H1 (cell line): Measurements from ENCODE around the gene PPP2R3C. TPM values are rescaled to one million over a fixed set of nuclear protein-coding genes. Genes with fewer than 3 reads are reported as not detected.
"Not testable (repeated sequence)": the region's sequence is repeated elsewhere in the genome, so short reads cannot be mapped to it uniquely, and the experiment has no call there.

Experiments used
- CTCF ChIA-PET: fragments of 300-600 bp; sonication (Branson Sonifier 250); formaldehyde crosslinking; loops from one replicate; lab custom pipeline; 2021; ENCODE audit not compliant: partially characterized antibody; lab: Charles Lee
- POLR2A ChIA-PET: fragments of 300-600 bp; sonication (Branson Sonifier 250); formaldehyde crosslinking; loops from one replicate; lab custom pipeline; 2021; ENCODE audit warnings: inconsistent platforms; ENCODE audit not compliant: partially characterized antibody; lab: Charles Lee
- DNase-seq, 2 experiments: peaks; one replicate each; pipeline versions ENCODE4 v3.0.0 to v3.0.0-alpha.2; 2010 to 2022; ENCODE audit warnings: low spot score in 2 of 2, low read depth in 1 of 2, mixed read lengths in 1 of 2
- FAIRE-seq: peaks from 2 replicates; lab custom pipeline; 2011; peaks lifted over from hg19 to GRCh38; lab: Jason Lieb, UNC
- H2AFZ ChIP-seq: 2 replicates; pipeline ENCODE4 v1.8.1; 2012; ENCODE audit warnings: low read length, inconsistent platforms
- H2AK5ac ChIP-seq: 2 replicates; pipeline ENCODE4 v1.6.1; 2013; ENCODE audit warnings: low read depth, low read length
- H2BK120ac ChIP-seq: replicated peaks from 2 replicates; pipeline ENCODE3; 2013; ENCODE audit warnings: low read depth, low read length, inconsistent platforms
- H2BK12ac ChIP-seq: 2 replicates; pipeline ENCODE4 v1.6.1; 2013; ENCODE audit warnings: low read depth, low read length
- H2BK15ac ChIP-seq: 2 replicates; pipeline ENCODE4 v1.6.1; 2013; ENCODE audit warnings: low read length
- H2BK20ac ChIP-seq: 2 replicates; pipeline ENCODE4 v1.6.1; 2013; ENCODE audit warnings: low read length
- H2BK5ac ChIP-seq: 2 replicates; pipeline ENCODE4 v1.6.1; 2013; ENCODE audit warnings: low read depth, low read length
- H3K14ac ChIP-seq: 2 replicates; pipeline ENCODE4 v1.6.1; 2013; ENCODE audit warnings: inconsistent platforms; ENCODE audit not compliant: insufficient read length
- H3K18ac ChIP-seq: 2 replicates; pipeline ENCODE4 v1.6.1; 2013; ENCODE audit warnings: low read length; ENCODE audit errors: extremely low read depth
- H3K23ac ChIP-seq: 2 replicates; pipeline ENCODE4 v1.6.1; 2013; ENCODE audit warnings: inconsistent platforms; ENCODE audit not compliant: insufficient read length
- H3K23me2 ChIP-seq: 2 replicates; pipeline ENCODE4 v1.6.1; 2013; ENCODE audit warnings: low read depth, low read length
- H3K27ac ChIP-seq: 2 replicates; pipeline ENCODE4 v1.6.1; 2011; ENCODE audit warnings: low read depth, low read length, inconsistent platforms
- H3K27me3 ChIP-seq, 4 experiments: replicated peaks in 1 of 4; 1 replicate in 1 of 4; 2 replicates in 3 of 4; pipeline versions ENCODE4 v1.6.1 to v1.8.1; 2011 to 2013; ENCODE audit warnings: low read length in 3 of 4, mild to moderate bottlenecking in 3 of 4, inconsistent platforms in 2 of 4, mixed read lengths in 2 of 4, moderate library complexity in 1 of 4; ENCODE audit not compliant: control insufficient read depth in 3 of 4, insufficient read depth in 3 of 4; ENCODE audit errors: extremely low read depth in 1 of 4
- H3K36me3 ChIP-seq, 4 experiments: 2 replicates each; pipeline versions ENCODE4 v1.6.1 to v1.8.1; 2011 to 2013; ENCODE audit warnings: mild to moderate bottlenecking in 4 of 4, low read length in 3 of 4, moderate library complexity in 2 of 4, control low read depth in 1 of 4, inconsistent platforms in 1 of 4; ENCODE audit not compliant: insufficient read depth in 4 of 4, control insufficient read depth in 2 of 4
- H3K4ac ChIP-seq: replicated peaks from 2 replicates; pipeline ENCODE3; 2013; ENCODE audit warnings: low read length, low read depth, mixed read lengths, inconsistent platforms; ENCODE audit not compliant: insufficient read length
- H3K4me1 ChIP-seq, 4 experiments: replicated peaks in 1 of 4; 1 replicate in 1 of 4; 2 replicates in 3 of 4; pipeline versions ENCODE4 v1.6.1 to v1.8.1; 2011 to 2013; ENCODE audit warnings: low read length in 3 of 4, inconsistent platforms in 2 of 4, mixed read lengths in 1 of 4; ENCODE audit not compliant: insufficient read depth in 4 of 4, control insufficient read depth in 3 of 4
- H3K4me2 ChIP-seq, 2 experiments: 2 replicates each; pipeline versions ENCODE4 v1.6.1 to v1.8.1; 2011 to 2013; ENCODE audit warnings: low read depth in 2 of 2, low read length in 2 of 2, control low read depth in 1 of 2, inconsistent platforms in 1 of 2, mild to moderate bottlenecking in 1 of 2; ENCODE audit not compliant: insufficient read depth in 1 of 2
- H3K4me3 ChIP-seq, 4 experiments: fragments of 200-600, 300-600 bp in 1 of 4; sonication (generic), shearing (Covaris generic), sonication (Bioruptor Twin) in 1 of 4; 2 replicates each; pipeline versions ENCODE4 v1.5.1 to v1.8.1; 2011 to 2016; ENCODE audit warnings: low read length in 4 of 4, low read depth in 3 of 4, control low read depth in 2 of 4, inconsistent platforms in 2 of 4, mild to moderate bottlenecking in 2 of 4, mixed read lengths in 1 of 4, moderate library complexity in 1 of 4; ENCODE audit not compliant: insufficient read depth in 2 of 4; ENCODE audit errors: extremely low read depth in 1 of 4
- H3K56ac ChIP-seq: replicated peaks from 2 replicates; pipeline ENCODE3; 2013; ENCODE audit warnings: low read depth, mild to moderate bottlenecking, mixed read lengths, low read length, inconsistent platforms; ENCODE audit not compliant: insufficient read length
- H3K79me1 ChIP-seq: 2 replicates; pipeline ENCODE4 v1.6.1; 2013; ENCODE audit warnings: low read depth, low read length, control low read depth
- H3K79me2 ChIP-seq, 2 experiments: 2 replicates each; pipeline versions ENCODE4 v1.6.1 to v1.8.1; 2012 to 2013; ENCODE audit warnings: low read length in 2 of 2, mild to moderate bottlenecking in 2 of 2, inconsistent platforms in 1 of 2; ENCODE audit not compliant: insufficient read depth in 2 of 2, control insufficient read depth in 1 of 2
- H3K9ac ChIP-seq, 4 experiments: replicated peaks in 1 of 4; 1 replicate in 1 of 4; 2 replicates in 3 of 4; pipeline versions ENCODE4 v1.6.1 to v1.8.1; 2011 to 2013; ENCODE audit warnings: low read depth in 3 of 4, low read length in 3 of 4, control low read depth in 2 of 4, mild to moderate bottlenecking in 2 of 4, moderate library complexity in 2 of 4, inconsistent platforms in 1 of 4; ENCODE audit errors: extremely low read depth in 1 of 4
- H3K9me3 ChIP-seq, 2 experiments: 2 replicates each; pipeline versions ENCODE4 v1.6.1 to v1.8.1; 2012 to 2013; ENCODE audit warnings: mild to moderate bottlenecking in 2 of 2, moderate library complexity in 2 of 2, control low read depth in 1 of 2, inconsistent platforms in 1 of 2, low read depth in 1 of 2, low read length in 1 of 2, mixed read lengths in 1 of 2; ENCODE audit not compliant: insufficient read depth in 2 of 2
- H4K20me1 ChIP-seq, 2 experiments: replicated peaks in 1 of 2; 2 replicates each; pipeline versions ENCODE3 to v1.8.1; 2011 to 2013; ENCODE audit warnings: inconsistent platforms in 2 of 2, low read length in 2 of 2, mild to moderate bottlenecking in 1 of 2; ENCODE audit not compliant: insufficient read depth in 2 of 2, control insufficient read depth in 1 of 2
- H4K5ac ChIP-seq: 2 replicates; pipeline ENCODE4 v1.6.1; 2013; ENCODE audit warnings: low read length, low read depth, mixed read lengths, inconsistent platforms; ENCODE audit not compliant: insufficient read length
- H4K8ac ChIP-seq: 2 replicates; pipeline ENCODE4 v1.8.0; 2013; ENCODE audit warnings: mild to moderate bottlenecking, moderate library complexity, low read length, inconsistent platforms; ENCODE audit not compliant: insufficient read depth; ENCODE audit errors: extremely low read depth
- H4K91ac ChIP-seq: replicated peaks from 2 replicates; pipeline ENCODE3; 2013; ENCODE audit warnings: low read length, mixed read lengths, inconsistent platforms; ENCODE audit not compliant: insufficient read length
- WGBS, 2 experiments: shearing (Covaris generic) in 1 of 2; methylation state at CpG; one replicate each; pipeline versions ENCODE4 v1.1.6 to v1.1.7; 2013 to 2015; ENCODE audit warnings: low lambda C conversion rate in 2 of 2, mixed read lengths in 2 of 2, inconsistent platforms in 1 of 2, low coverage in 1 of 2, missing lambda C conversion rate in 1 of 2; ENCODE audit not compliant: insufficient replicate concordance in 2 of 2, insufficient coverage in 1 of 2, insufficient read length in 1 of 2; ENCODE audit errors: extremely low coverage in 1 of 2, missing lambda C conversion rate in 1 of 2; 5-methylcytosine and 5-hydroxymethylcytosine counted together
- polyA plus RNA-seq, 7 experiments: library from polyadenylated mRNA; depleted of rRNA in 3 of 7; stranded (reverse) in 5 of 7; unstranded in 2 of 7; fragments of >200 nt in 5 of 7; fragments of 200-250 nt in 2 of 7; gene quantifications; 1 replicate in 5 of 7; 2 replicates in 1 of 7; 4 replicates in 1 of 7; pipeline versions ENCODE4 v1.2.1 to v1.2.3, GENCODE V29; 2011 to 2013; ENCODE audit warnings: missing spikeins in 2 of 7, mixed read lengths in 2 of 7
- total RNA-seq: library from RNA; stranded (reverse); fragmentation: NEBNext Ultra II Directional; extraction: Animal tissue kit (Norgen Biotek cat#: 25700); gene quantifications from 2 replicates; pipeline ENCODE4 v1.2.1, GENCODE V29; 2021

Gene PPP2R3C
- total and polyA plus RNA-seq, 2 of the 8 experiments (the other 6 are each of a cell fraction or from before 2014, with no cell fraction given) = 7.1 to 26.7 TPM

DNA sequence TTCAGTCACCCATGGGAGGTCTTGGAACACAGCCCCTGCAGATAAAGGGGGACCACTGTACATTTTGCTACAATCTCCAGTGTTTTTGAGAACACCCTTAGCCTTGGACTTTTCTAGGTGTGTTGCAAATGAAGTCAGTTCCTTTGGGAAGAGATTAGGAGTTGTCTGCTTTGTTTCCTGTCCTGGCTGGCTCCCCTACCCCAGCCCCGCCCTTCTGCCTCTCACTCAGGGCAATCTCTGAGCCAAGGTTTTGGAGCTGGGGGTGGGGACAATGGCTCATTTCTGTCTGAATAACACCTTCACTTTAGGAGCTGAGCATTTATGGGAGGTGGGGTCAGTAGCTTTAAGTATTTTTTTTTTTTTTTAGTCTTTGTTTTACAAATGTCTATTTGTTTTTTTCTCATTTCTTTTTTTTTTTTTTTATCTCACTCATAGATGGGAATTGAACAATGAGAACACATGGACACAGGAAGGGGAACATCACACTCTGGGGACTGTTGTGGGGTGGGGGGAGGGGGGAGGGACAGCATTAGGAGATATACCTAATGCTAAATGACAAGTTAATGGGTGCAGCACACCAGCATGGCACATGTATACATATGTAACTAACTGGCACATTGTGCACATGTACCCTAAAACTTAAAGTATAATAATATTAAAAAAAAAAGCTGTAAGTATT is 60.5 kb downstream of the PPP2R3C start:
- DNase-seq, H2BK120ac ChIP-seq, H3K4me3 ChIP-seq, H3K79me2 ChIP-seq, H3K9me3 ChIP-seq, H2BK15ac ChIP-seq, H3K4ac ChIP-seq, H2AFZ ChIP-seq, H2BK5ac ChIP-seq, H3K18ac ChIP-seq, H3K23ac ChIP-seq, H4K91ac ChIP-seq, H3K27ac ChIP-seq, H4K5ac ChIP-seq, H2BK12ac ChIP-seq, H3K4me1 ChIP-seq, H3K56ac ChIP-seq, H3K79me1 ChIP-seq, H4K8ac ChIP-seq, H2BK20ac ChIP-seq, H2AK5ac ChIP-seq, H3K27me3 ChIP-seq, H3K9ac ChIP-seq, FAIRE-seq, H3K14ac ChIP-seq, H3K36me3 ChIP-seq, H3K23me2 ChIP-seq, H4K20me1 ChIP-seq: not testable (repeated sequence)
- POLR2A ChIA-PET = interaction anchor here (0.9 to 2.6 kb wide), 2 partner anchors 15 to 231 kb away, joined by 3 to 10 read pairs; partner anchors contain the start of genes FAM177A1 and PSMA6
- CTCF ChIA-PET = interaction anchor here (0.6 kb wide), 1 partner anchor 344 kb away, joined by 3 read pairs; no protein-coding TSS in a partner anchor
- H3K4me2 ChIP-seq = peak overlapping the region in 1 of 2 experiments; percentile 47; a peak in 1 of 4 replicates
- WGBS, 2 experiments = 89% methylated on average over 1 of the region's 1 CpG; no CpG with 5 or more reads in 1 of the 2 experiments
